Sigmoid colon (tissue), 4 donors: ENCODE measurements around the gene MIF4GD.

Experiments
- EP300 ChIP-seq, 4 donors: sonication (generic); formaldehyde crosslinking; IDR thresholded peaks; one replicate each; pipeline ENCODE4 v1.6.1; 2017; ENCODE audit warnings: antibody characterized with exemption in 4 of 4
- POLR2AphosphoS5 ChIP-seq, 4 donors: sonication (generic); formaldehyde crosslinking; IDR thresholded peaks; one replicate each; pipeline ENCODE4 v1.6.1; 2017; ENCODE audit warnings: antibody characterized with exemption in 4 of 4
- TF ChIP-seq, protein P1 (sequence below), 4 experiments: fragments of 450-650 bp in 3 of 4; fragments of 200-600 bp in 1 of 4; IDR thresholded peaks; one replicate each; pipeline ENCODE4 v1.5.1; 2016 to 2019; ENCODE audit warnings: antibody characterized with exemption in 4 of 4, mild to moderate bottlenecking in 3 of 4, moderate library complexity in 2 of 4

DNA sequence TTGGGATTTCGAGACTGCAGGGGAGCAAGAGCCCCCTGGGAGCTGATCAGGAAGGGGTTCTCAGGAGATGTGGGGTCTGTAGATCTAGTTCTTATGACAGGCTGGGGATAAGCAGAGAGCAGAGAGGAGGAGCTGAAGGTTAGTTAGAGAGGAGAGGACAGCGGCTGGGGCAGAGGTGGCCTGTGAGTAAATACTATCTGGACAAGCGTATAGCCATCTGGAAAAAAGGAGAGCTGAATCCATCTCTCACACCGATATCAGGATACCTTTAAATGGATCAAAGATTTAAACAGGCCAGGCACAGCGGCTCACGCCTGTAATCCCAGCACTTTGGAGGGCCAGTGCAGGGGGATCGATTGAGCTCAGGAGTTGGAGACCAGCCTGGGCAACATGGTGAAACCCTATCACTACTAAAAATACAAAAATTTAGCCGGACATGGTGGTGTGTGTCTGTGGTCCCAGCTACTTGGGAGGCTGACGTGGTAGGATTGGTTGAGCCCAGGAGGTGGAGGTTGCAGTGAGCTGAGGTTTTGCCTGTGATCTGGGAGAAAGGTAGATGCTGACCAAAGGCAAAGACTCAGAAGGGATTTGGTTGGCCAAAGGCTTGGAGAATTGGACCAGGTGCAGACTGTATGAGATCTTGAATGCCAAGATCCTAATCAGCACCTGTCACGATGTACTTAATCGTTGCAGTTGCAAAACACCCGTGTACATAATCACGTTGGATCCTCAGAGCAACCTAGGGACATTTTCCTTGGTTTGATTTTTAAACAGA lies 37.1 kb upstream of the MIF4GD start:
- TF ChIP-seq, protein P1, sequence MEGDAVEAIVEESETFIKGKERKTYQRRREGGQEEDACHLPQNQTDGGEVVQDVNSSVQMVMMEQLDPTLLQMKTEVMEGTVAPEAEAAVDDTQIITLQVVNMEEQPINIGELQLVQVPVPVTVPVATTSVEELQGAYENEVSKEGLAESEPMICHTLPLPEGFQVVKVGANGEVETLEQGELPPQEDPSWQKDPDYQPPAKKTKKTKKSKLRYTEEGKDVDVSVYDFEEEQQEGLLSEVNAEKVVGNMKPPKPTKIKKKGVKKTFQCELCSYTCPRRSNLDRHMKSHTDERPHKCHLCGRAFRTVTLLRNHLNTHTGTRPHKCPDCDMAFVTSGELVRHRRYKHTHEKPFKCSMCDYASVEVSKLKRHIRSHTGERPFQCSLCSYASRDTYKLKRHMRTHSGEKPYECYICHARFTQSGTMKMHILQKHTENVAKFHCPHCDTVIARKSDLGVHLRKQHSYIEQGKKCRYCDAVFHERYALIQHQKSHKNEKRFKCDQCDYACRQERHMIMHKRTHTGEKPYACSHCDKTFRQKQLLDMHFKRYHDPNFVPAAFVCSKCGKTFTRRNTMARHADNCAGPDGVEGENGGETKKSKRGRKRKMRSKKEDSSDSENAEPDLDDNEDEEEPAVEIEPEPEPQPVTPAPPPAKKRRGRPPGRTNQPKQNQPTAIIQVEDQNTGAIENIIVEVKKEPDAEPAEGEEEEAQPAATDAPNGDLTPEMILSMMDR (IDR thresholded peaks at IDR 0.05): no peak
- TF ChIP-seq POLR2AphosphoS5 (IDR thresholded peaks at IDR 0.05) (no peak), EP300 (IDR thresholded peaks at IDR 0.05) (no peak)
